Lower leg skin (tissue), 3 donors: Measurements from ENCODE around the gene NFRKB.
"Not testable (repeated sequence)": the region's sequence is repeated elsewhere in the genome, so short reads cannot be mapped to it uniquely, and the experiment has no call there.

ENCODE experiments used
- POLR2A ChIP-seq, 2 donors: fragments of 450-650 bp; IDR thresholded peaks; one replicate each; pipeline ENCODE4 v1.6.1; 2016 to 2017; ENCODE audit warnings: antibody characterized with exemption in 2 of 2, mild to moderate bottlenecking in 1 of 2, moderate library complexity in 1 of 2
- TF ChIP-seq, protein P1 (sequence below), 3 donors: fragments of 450-650 bp; IDR thresholded peaks; one replicate each; pipeline ENCODE4 v1.5.1; 2016; ENCODE audit warnings: antibody characterized with exemption in 3 of 3, mild to moderate bottlenecking in 3 of 3, moderate library complexity in 2 of 3

DNA sequence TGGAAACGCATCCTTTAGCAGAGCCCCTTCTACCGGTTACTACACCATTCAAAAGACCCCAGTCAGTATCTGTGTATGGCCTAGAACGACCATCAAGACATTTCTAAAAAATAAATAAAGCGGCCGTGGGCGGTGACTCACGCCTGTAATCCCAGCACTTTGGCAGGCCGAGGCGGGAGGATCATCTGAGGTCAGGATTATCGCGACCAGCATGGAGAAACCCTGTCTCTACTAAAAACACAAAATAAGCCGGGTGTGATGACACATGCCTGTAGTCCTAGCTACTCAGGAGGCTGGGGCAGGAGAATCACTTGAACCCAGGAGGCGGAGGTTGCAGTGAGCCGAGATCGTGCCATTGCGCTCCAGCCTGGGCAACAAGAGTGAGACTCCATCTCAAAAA, 26.8 kb downstream of the NFRKB start:
- TF ChIP-seq, protein P1, sequence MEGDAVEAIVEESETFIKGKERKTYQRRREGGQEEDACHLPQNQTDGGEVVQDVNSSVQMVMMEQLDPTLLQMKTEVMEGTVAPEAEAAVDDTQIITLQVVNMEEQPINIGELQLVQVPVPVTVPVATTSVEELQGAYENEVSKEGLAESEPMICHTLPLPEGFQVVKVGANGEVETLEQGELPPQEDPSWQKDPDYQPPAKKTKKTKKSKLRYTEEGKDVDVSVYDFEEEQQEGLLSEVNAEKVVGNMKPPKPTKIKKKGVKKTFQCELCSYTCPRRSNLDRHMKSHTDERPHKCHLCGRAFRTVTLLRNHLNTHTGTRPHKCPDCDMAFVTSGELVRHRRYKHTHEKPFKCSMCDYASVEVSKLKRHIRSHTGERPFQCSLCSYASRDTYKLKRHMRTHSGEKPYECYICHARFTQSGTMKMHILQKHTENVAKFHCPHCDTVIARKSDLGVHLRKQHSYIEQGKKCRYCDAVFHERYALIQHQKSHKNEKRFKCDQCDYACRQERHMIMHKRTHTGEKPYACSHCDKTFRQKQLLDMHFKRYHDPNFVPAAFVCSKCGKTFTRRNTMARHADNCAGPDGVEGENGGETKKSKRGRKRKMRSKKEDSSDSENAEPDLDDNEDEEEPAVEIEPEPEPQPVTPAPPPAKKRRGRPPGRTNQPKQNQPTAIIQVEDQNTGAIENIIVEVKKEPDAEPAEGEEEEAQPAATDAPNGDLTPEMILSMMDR (IDR thresholded peaks at IDR 0.05), result not testable (repeated sequence)
- not testable (repeated sequence) for TF ChIP-seq POLR2A (IDR thresholded peaks at IDR 0.05)
